Type B pancreatic cell (in vitro differentiated cells): Measurements from ENCODE around the gene CXCR6. TPM values are rescaled to one million over a fixed set of nuclear protein-coding genes. Genes with fewer than 3 reads are reported as not detected.

Experiments used
- DNase-seq: peaks from one replicate; pipeline ENCODE4 v3.0.0; 2021; ENCODE audit warnings: mixed read lengths; ENCODE audit not compliant: unreplicated experiment; ENCODE audit errors: extremely low spot score
- H3K27ac Mint-ChIP-seq: 2 replicates; pipeline ENCODE4 v1.8.0; 2021; ENCODE audit warnings: mild to moderate bottlenecking, mixed read lengths
- H3K27me3 Mint-ChIP-seq: 2 replicates; pipeline ENCODE4 v1.8.0; 2021; ENCODE audit warnings: mixed read lengths
- H3K36me3 Mint-ChIP-seq: 2 replicates; pipeline ENCODE4 v1.8.0; 2021; ENCODE audit warnings: mixed read lengths
- H3K4me1 Mint-ChIP-seq: one replicate; pipeline ENCODE4 v1.8.0; 2021; ENCODE audit warnings: mixed read lengths; ENCODE audit not compliant: unreplicated experiment
- H3K4me3 Mint-ChIP-seq: 2 replicates; pipeline ENCODE4 v1.8.0; 2021; ENCODE audit warnings: mild to moderate bottlenecking, mixed read lengths
- H3K9me3 Mint-ChIP-seq: 2 replicates; pipeline ENCODE4 v1.8.0; 2021; ENCODE audit warnings: mixed read lengths
- CTCF ChIP-seq: fragments of 200-600 bp; sonication (generic); conservative IDR thresholded peaks from 2 replicates; pipeline ENCODE4 v1.5.0; 2021; ENCODE audit warnings: antibody characterized with exemption, mild to moderate bottlenecking
- long read RNA-seq: library from polyadenylated mRNA; unstranded; transcript quantifications from one replicate; pipeline ENCODE4 v2.0.0, GENCODE V29; 2020
- total RNA-seq: library from RNA; stranded (reverse); gene quantifications from 2 replicates; pipeline ENCODE4 v1.2.1, GENCODE V29; 2021; ENCODE audit warnings: low replicate concordance

The CXCR6 gene
- not detected in 2 replicates for total RNA-seq
- long read RNA-seq: 0 reads

GRCh38 chr3:45943207-45943846 is at the start of gene CXCR6:
Gene CXCR6 (plus strand): TSS chr3:45943464. CDS start chr3:45946482, 3,018 bp downstream.
- no peak within 1 kb of the TSS for H3K4me3 Mint-ChIP-seq
- peaks cover 7% of the 10 kb centered on the region for H3K4me1 Mint-ChIP-seq
- no peak within 1 kb of the TSS for H3K27ac Mint-ChIP-seq
- H3K36me3 Mint-ChIP-seq: peaks cover 4% of the 10 kb centered on the region
- DNase-seq: no peak
- no peak for TF ChIP-seq CTCF
- H3K9me3 Mint-ChIP-seq: no peaks in the 10 kb centered on the region
- no peaks in the 10 kb centered on the region for H3K27me3 Mint-ChIP-seq

GRCh38 chr3:45894015-45894414 is 49.2 kb upstream of the CXCR6 start:
- Mint-ChIP-seq H3K27me3 (no peaks in the 10 kb centered on the region), H3K4me1 (peaks cover 19% of the 10 kb centered on the region), H3K9me3 (no peaks in the 10 kb centered on the region), H3K27ac (no peak overlapping the region), H3K36me3 (no peaks in the 10 kb centered on the region), H3K4me3 (no peak overlapping the region)
- DNase-seq: no peak
- no peak for TF ChIP-seq CTCF

GRCh38 chr3:45895686-45896468 is 47.4 kb upstream of the CXCR6 start:
- no peak overlapping the region for H3K27ac Mint-ChIP-seq
- no peaks in the 10 kb centered on the region for H3K36me3 Mint-ChIP-seq

GRCh38 chr3:45896956-45897355 is 46.3 kb upstream of the CXCR6 start:
- Mint-ChIP-seq H3K4me1 (peaks cover 13% of the 10 kb centered on the region), H3K27ac (no peak overlapping the region), H3K27me3 (no peaks in the 10 kb centered on the region), H3K9me3 (no peaks in the 10 kb centered on the region), H3K36me3 (no peaks in the 10 kb centered on the region), H3K4me3 (no peak overlapping the region)
- no peak for DNase-seq
- TF ChIP-seq CTCF: no peak

More at GRCh38 chr3:45895686-45896468, 47.4 kb upstream of the CXCR6 start:
- TF ChIP-seq CTCF: no peak
- DNase-seq: no peak
- H3K4me3 Mint-ChIP-seq: no peak overlapping the region
- no peaks in the 10 kb centered on the region for H3K9me3 Mint-ChIP-seq
- peaks cover 14% of the 10 kb centered on the region for H3K4me1 Mint-ChIP-seq
- no peaks in the 10 kb centered on the region for H3K27me3 Mint-ChIP-seq

- Mint-ChIP-seq H3K9me3 (no peaks in the 10 kb centered on the region), H3K36me3 (no peaks in the 10 kb centered on the region), H3K27ac (no peak overlapping the region), H3K27me3 (no peaks in the 10 kb centered on the region), H3K4me1 (no peaks in the 10 kb centered on the region), H3K4me3 (no peak overlapping the region)
- no peak for DNase-seq
- TF ChIP-seq CTCF: no peak
Measured at GRCh38 chr3:45904931-45905330, 38.3 kb upstream of the CXCR6 start.
